GM13976 (cell line): ENCODE results near the gene FKBP2.

Experiments
- DNase-seq: peaks from one replicate; pipeline ENCODE4 v3.0.0; 2012; ENCODE audit warnings: low spot score
- CTCF ChIP-seq: IDR thresholded peaks from 2 replicates; pipeline ENCODE4 v1.5.1; 2012; ENCODE audit warnings: borderline replicate concordance, mild to moderate bottlenecking; ENCODE audit not compliant: insufficient read depth; ENCODE audit errors: extremely low read depth, missing control alignments, control extremely low read depth
- in situ Hi-C: fragments of 300-500 bp; cut with MboI; formaldehyde crosslinking; loops from one replicate; pipeline ENCODE4 v1.12.0; 2022; ENCODE audit warnings: low sequenced_read_pairs, mixed read lengths, inconsistent platforms; ENCODE audit not compliant: unreplicated experiment

Gene FKBP2

GRCh38 chr11:64208796-64209562 is 31.9 kb upstream of the FKBP2 start:
- in situ Hi-C loops = no loop called here
- no peak for TF ChIP-seq CTCF
- no peak for DNase-seq

- in situ Hi-C loops = no loop called here
- no peak for DNase-seq
- no peak for TF ChIP-seq CTCF
Observed at GRCh38 chr11:64209563-64209843, 31.4 kb upstream of the FKBP2 start.

- no peak for TF ChIP-seq CTCF
- DNase-seq = no peak
- in situ Hi-C loops = no loop called here
Observed at GRCh38 chr11:64210301-64211020, 30.4 kb upstream of the FKBP2 start.

GRCh38 chr11:64211181-64211872 is 29.6 kb upstream of the FKBP2 start:
- no peak for DNase-seq
- in situ Hi-C loops = no loop called here
- no peak for TF ChIP-seq CTCF

- DNase-seq = no peak
- no peak for TF ChIP-seq CTCF
- in situ Hi-C loops = no loop called here
Observed at GRCh38 chr11:64216879-64217278, 24.0 kb upstream of the FKBP2 start.

GRCh38 chr11:64218628-64219353 is 22.1 kb upstream of the FKBP2 start:
- in situ Hi-C loops = no loop called here
- no peak for TF ChIP-seq CTCF
- DNase-seq = no peak
